Activated naive CD4-positive, alpha-beta T cell treated with anti-CD3 and anti-CD28 coated beads, Interleukin-2, amount 50 U/mL, for 72 hours (primary cell): ENCODE data around the gene HAL. TPM values are rescaled to one million over a fixed set of nuclear protein-coding genes. Genes with fewer than 3 reads are reported as not detected.

ENCODE experiments used
- ATAC-seq, 2 donors: fragments of 150-1000 bp; cut with Tn5 transposase; 2 replicates each; pipeline ENCODE4 v1.10.0; 2021; ENCODE audit warnings: mild to moderate bottlenecking in 2 of 2, moderate library complexity in 2 of 2
- DNase-seq, 2 donors: peaks; one replicate each; pipeline ENCODE4 v3.0.0; 2021 to 2022; ENCODE audit warnings: low spot score in 2 of 2
- H3K27ac Mint-ChIP-seq, 2 donors: one replicate each; pipeline ENCODE4 v1.8.0; 2022; ENCODE audit warnings: mild to moderate bottlenecking in 2 of 2, mixed read lengths in 2 of 2
- H3K36me3 Mint-ChIP-seq, 2 donors: one replicate each; pipeline ENCODE4 v1.8.0; 2022; ENCODE audit warnings: mixed read lengths in 2 of 2
- H3K9me3 Mint-ChIP-seq, 2 donors: one replicate each; pipeline ENCODE4 v1.8.0; 2022; ENCODE audit warnings: mixed read lengths in 2 of 2
- total RNA-seq, 2 donors: library from RNA; stranded (reverse); gene quantifications; one replicate each; pipeline ENCODE4 v1.2.3, GENCODE V29; 2022

HAL gene, protein sequence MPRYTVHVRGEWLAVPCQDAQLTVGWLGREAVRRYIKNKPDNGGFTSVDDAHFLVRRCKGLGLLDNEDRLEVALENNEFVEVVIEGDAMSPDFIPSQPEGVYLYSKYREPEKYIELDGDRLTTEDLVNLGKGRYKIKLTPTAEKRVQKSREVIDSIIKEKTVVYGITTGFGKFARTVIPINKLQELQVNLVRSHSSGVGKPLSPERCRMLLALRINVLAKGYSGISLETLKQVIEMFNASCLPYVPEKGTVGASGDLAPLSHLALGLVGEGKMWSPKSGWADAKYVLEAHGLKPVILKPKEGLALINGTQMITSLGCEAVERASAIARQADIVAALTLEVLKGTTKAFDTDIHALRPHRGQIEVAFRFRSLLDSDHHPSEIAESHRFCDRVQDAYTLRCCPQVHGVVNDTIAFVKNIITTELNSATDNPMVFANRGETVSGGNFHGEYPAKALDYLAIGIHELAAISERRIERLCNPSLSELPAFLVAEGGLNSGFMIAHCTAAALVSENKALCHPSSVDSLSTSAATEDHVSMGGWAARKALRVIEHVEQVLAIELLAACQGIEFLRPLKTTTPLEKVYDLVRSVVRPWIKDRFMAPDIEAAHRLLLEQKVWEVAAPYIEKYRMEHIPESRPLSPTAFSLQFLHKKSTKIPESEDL
- 1 to 10 TPM in 1 of 2 donors, under 1 TPM in 1; 0.39 to 1.2 TPM for total RNA-seq

DNA sequence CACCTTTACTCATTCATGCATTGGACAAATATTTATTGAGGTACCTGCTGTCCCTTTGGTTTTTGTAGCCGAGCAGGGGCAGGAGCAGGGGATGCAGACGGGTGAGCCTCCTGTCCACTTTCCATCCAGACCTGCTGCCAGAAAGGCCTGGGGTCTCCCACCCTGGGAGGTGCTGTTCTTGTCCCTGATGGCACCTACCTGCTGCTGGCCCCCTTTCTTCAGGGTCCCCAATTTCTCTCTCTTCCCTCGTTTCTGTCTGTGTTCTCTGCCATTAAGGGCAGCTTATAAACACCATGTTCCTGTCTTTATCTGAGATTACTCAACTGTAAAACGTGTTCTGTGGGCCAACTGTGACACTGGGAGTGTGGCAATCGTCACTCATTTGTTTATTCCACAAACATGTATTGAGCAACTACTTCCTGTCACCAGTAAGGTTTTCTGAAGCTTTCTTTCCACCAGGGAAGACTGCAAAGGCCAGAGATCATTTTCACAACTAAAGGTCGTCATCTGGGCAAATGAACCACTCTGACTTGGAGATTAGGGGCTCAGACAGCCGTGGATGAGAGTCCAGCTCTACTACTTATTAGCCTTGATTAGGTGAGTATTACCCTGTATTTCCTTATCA, at the start of gene HAL:
TSS of gene HAL (minus strand) at position 311 of the 625 bp plus-strand sequence. CDS start 434 bp downstream, outside the sequence.
- no peak for ATAC-seq
- Mint-ChIP-seq H3K9me3 (no peaks in the 10 kb centered on the region), H3K36me3 (no peaks in the 10 kb centered on the region), H3K27ac (no peak within 1 kb of the TSS)
- no peak for DNase-seq

DNA sequence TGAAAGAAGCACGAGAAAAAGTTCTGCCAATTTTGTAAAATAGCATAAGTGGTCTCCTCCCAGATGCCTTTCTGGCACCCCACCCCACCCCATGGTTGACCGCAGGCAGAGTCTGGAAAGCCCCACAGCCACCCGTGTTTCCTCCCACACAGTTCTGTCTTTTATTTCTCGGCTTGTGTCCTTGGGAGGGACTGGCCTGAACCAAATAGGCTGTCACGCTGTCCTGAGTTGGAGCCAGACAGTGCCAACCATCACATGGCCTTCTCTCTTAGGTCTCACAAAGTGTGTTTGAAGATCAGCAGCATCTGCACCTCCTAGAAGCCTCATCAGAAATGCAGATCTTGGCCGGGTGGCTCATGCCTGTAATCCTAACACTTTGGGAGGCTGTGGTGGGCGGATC, 49.4 kb upstream of the HAL start:
- DNase-seq (no peak), ATAC-seq (no peak)
- Mint-ChIP-seq H3K27ac (peak overlapping the region in 1 of 2 donors; percentile 92), H3K9me3 (peaks cover 0 to 12% of the 10 kb centered on the region in 2 donors), H3K36me3 (peaks cover 0 to 15% of the 10 kb centered on the region in 2 donors)

DNA sequence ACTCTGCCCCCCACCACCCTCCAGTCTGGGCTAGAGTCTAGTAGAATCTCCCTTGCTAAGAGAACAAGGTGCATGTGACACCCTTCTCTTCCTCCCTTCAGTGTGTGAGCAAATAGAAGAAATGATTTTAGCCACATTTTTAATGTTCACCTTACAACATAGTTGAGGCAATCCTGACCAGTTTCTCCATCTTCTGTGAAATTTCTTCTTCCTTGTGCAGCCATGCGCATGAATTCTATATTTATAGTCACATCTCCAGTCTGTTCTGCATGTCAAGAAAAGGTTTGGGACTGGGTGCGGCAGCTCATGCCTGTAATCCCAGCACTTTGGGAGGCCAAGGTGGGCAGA, 48.8 kb upstream of the HAL start:
- DNase-seq (no peak), ATAC-seq (no peak)
- peaks cover 0 to 7% of the 10 kb centered on the region in 2 donors for H3K9me3 Mint-ChIP-seq
- peak overlapping the region; percentile 15 to 46 for H3K27ac Mint-ChIP-seq
- H3K36me3 Mint-ChIP-seq, result peaks cover 0 to 10% of the 10 kb centered on the region in 2 donors

DNA sequence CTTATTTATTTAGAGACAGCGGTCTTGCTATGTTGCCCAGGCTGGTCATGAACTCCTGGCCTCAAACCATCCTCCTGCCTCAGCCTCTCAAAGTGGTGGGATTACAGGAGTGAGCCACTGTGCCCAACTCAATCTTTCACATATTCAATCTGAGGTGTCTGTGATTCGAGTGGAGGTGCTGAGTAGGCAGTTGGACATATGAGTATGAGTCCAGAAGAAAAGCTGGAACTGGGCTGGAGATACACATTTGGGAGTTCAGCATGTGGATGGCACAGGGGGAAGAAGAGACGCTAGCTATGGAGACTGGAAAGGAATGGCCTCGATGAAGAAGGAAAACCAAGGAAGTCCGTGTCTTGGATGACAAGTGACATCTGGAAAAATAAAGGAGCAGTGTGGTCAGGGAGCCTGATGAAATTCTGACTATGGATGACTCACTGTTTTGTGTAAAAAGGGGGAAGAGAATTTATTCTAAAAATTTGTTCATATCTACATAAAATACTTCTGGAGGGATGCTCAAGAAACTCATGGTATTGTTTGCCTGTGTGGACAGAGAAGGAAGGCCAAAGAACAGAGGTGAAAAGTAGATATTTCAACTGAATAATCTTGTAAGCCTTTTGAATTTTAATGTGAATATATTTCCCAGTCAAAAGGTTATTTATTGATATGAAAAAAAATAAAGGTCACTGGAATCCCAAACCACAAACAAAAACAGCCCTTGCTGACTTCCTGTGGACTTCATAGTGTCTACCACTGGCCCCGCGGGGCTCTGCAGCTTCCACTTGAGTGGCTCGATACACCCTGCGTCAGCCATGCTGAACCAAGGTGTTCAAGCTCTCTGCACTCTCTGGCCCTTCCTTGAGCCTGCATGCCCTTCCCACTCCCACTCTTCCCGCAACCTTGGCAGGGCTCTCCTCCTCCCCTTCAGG, 48.1 kb upstream of the HAL start:
- DNase-seq (no peak), ATAC-seq (no peak)
- Mint-ChIP-seq H3K36me3 (peaks cover 0 to 5% of the 10 kb centered on the region in 2 donors), H3K9me3 (peaks cover 0 to under 1% of the 10 kb centered on the region in 2 donors), H3K27ac (peak overlapping the region; percentile 15 to 19)

DNA sequence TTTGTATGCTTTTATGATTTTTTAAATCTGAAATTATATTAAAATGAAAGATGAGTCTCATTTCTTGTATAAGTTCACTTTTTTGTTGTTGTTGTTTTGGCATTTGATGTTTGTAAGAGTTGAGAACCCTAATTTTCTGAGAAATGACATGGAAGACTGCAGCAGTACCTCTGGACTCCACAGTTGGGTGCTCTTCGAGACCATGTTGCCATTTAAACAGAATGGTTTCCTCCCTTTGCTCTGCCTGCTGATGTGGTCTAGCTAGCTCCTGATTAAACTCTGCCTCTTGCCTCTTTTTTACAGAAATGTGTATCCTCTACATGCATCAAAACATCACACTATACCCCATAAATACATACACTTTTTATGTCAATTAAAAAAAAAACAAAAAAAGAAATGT, 45.0 kb upstream of the HAL start:
- no peak overlapping the region for H3K27ac Mint-ChIP-seq
- H3K9me3 Mint-ChIP-seq, result no peaks in the 10 kb centered on the region
- peaks cover 0 to 5% of the 10 kb centered on the region in 2 donors for H3K36me3 Mint-ChIP-seq
- DNase-seq, result no peak
- ATAC-seq, result no peak

DNA sequence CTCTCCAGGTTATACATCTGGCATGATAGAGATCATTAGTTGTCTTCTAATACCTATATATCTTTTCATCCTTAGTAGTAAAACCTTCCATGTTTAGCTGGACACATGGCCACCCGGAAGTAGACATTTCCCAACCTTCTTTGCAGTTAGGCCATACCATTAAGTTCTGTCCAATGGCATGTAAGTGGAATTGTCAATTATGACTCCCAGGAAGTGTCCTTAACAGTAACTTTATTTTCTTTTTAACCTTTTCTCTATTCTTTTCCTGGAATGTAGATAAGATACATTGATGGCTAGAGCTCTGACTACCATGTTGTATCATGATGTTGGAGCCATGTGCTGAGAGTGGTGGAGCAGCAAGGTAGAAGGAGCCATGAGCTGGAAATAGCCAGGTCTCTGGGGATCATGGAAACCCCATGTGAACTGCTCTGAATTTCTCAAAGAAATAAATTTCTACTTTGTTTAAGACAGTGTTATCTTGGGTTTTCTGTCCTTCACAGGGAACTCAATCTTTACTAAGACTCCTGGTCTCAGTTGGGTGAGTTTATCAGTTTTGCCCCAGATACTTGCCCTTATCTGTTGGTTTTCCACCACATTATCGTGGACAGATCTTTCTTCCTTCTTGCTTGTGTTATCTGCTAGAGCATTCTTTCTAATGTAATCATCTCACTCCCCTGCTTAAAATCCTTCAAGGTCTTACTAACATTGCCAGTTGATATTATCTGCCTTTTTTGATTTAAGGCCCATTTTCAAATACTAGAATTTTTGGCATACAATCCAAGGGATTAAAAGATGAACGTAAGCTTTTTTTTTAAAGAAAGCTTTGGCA, 44.4 kb upstream of the HAL start:
- no peak for ATAC-seq
- H3K9me3 Mint-ChIP-seq, result no peaks in the 10 kb centered on the region
- H3K36me3 Mint-ChIP-seq, result peaks cover 0 to 5% of the 10 kb centered on the region in 2 donors
- no peak overlapping the region for H3K27ac Mint-ChIP-seq
- DNase-seq, result no peak

DNA sequence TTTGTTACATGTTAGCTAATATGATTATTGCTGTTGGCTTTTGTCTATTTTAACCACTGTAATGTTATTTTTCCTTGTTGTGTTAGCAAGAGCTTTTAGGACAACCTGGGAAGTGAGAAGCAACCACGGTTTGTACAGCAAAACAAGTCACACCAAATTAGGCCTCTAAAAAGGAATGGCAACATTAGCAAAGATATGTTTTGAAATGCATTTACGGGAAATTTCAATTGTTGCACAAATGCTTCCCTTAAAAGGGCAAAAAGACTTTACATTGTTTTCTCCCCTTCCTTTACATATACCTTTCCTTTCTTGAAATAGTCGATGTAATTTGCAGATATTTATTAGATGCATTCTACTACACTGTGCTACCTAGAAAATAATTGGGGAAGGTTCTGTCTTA, 43.4 kb upstream of the HAL start:
- DNase-seq, result no peak
- Mint-ChIP-seq H3K27ac (no peak overlapping the region), H3K36me3 (no peaks in the 10 kb centered on the region), H3K9me3 (no peaks in the 10 kb centered on the region)
- ATAC-seq, result no peak

DNA sequence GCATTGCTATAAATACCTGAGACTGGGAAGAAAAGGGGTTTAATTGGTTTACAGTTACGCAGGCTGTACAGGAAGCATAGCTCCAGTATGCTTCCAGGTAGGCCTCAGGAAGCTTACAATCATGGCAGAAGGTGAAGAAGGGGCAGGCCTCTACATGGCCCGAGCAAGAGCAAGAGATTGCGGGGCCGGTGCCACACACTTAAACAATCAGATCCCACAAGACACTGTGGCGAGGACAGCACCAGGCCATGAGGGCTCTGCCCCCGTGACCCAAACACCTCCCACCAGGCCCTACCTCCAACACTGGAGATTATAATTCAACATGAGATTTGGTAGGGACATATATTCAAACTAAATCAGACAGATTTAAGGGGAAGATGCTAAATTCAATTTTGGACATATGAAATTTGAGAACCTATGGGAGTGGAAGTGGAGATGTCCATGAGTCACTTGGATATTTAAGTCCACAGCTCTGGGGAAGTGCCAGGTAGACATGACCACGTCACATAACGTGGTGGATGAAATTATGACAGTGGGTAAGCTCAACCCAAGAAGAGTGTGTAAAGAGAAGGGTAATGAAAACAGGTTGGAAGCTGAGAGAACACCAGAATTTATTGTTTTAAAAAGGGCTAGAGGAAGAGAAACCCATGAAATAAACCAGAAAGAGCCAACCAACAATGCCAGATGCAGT, 40.8 kb upstream of the HAL start:
- ATAC-seq, result no peak

DNA sequence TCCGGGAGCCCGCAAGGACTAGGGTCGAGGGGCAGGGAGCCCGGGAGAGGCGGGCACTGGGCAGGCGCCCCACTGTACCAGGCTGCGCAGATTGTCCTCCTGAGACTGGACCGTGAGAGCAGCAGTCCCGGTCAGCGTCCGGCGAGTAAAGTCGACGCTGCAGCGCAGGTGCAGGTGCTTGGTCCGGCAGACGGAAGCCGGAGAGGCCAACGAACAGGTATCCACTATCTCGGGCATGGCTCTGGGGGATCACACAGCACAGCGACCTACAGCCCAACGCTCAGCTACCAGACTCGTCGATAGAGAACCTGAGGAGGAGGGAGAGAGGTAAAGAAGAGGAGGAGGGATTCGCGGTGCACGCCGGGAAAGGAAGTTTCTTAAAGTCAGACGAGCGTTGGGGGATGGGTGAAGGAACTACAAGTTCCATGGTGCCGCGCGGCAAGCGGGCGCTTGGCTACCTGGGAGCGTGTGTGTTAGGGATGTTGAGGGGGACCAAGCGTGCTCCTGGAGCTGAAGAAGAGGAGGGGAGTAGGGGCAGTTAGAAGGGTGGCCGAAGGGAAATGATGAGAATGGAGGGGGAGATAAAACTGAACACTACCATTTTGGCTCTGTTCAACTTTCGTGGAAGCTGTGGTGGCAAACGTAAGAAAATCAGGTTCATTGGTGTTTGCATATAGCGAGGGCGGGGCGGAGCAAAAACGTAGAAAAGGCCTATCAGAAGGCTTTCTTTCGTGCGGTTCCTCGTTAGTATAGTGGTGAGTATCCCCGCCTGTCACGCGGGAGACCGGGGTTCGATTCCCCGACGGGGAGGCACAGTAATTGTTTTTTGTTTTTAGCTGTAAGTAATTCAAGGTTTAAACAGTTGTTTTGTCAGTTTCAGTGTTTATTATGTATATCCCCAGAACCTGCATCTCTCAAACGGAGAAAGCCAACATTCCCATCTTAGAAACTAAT, 39.4 kb upstream of the HAL start, which contains the start of gene LTA4H:
TSS of gene LTA4H (minus strand) at position 305 of the 954 bp plus-strand sequence. CDS start at position 237, 68 bp downstream.
- DNase-seq (peak; percentile 93 to 96), ATAC-seq (peak; percentile 95 to 96)
- H3K27ac Mint-ChIP-seq, result no peak within 1 kb of the TSS
- H3K9me3 Mint-ChIP-seq, result no peaks in the 10 kb centered on the region
- H3K36me3 Mint-ChIP-seq, result peaks cover 0 to 3% of the 10 kb centered on the region in 2 donors

More for the DNA sequence above, 40.8 kb upstream of the HAL start:
- no peak for DNase-seq
- no peaks in the 10 kb centered on the region for H3K36me3 Mint-ChIP-seq
- no peaks in the 10 kb centered on the region for H3K9me3 Mint-ChIP-seq
- H3K27ac Mint-ChIP-seq, result no peak overlapping the region

DNA sequence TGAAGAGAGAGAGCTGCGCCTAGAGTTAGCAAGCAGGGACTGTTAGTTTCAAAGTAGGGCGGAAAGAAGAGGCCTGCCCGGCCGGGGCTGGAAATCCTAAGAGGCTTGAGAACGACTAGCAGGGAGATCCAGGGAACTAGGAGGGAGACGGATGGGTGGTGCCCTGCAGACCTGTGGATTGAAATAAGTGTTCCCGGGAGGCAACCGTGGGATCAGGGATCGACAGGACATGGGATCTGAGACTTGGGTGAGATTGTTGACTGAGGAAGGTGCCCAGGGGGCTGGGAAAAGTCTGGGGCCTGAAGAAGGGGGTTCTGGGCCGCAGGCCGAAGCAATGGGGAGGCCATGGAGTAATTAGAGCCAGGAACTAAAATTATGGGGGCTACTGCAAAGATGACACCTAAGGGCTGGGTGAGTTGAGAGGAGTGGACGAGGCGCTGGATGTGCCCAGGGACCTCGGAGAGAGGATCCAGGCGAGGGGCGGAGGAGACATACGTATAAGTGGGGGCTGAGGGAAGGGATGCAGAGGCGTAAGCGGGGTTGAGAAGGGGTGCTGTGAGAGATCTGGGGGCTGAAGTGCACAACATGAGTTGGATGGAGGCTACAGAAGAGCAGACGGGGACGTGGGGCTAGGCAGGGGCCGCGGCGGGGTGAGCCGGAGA, 38.6 kb upstream of the HAL start:
- peak in 1 of 2 donors; percentile 17 for ATAC-seq
- peak in 1 of 2 donors; percentile 15 for DNase-seq
- peaks cover 0 to 7% of the 10 kb centered on the region in 2 donors for H3K36me3 Mint-ChIP-seq
- no peak overlapping the region for H3K27ac Mint-ChIP-seq
- H3K9me3 Mint-ChIP-seq, result no peaks in the 10 kb centered on the region

DNA sequence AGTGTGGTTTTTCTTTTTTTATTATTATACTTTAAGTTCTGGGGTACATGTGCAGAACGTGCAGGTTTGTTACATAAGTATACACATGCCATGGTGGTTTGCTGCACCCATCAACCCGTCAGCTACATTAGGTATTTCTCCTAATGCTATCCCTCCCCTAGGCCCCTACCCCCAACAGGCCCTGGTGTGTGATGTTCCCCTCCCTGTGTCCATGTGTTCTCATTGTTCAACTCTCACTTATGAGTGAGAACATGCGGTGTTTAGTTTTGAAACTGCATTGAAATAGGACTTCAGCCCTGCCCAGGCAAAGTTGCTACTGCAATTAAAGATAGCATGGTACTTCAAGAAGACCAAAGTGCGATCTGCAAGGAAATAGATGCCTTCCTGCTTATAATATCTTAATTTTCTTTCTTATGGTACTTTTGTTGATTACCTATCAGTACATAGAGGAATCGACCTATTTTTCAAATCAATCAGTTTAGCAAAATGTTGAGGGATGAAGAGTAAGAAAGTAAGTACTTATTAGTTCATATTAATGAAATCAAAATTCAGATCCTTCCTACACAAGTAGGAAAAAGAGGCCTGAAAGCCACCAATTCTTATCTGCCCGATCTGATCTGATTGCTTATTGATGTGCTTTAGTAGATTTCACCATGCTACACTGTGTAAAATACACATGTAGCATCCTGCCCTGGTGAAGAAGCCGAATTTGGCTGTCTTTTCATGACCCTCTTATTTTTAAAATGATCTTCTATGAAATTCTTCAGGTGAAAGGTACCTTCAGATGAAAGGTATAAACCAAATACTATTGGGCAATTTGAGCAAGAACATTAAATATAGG, 37.6 kb upstream of the HAL start:
- H3K36me3 Mint-ChIP-seq, result peaks cover 0 to 7% of the 10 kb centered on the region in 2 donors
- ATAC-seq, result no peak
- no peaks in the 10 kb centered on the region for H3K9me3 Mint-ChIP-seq
- no peak overlapping the region for H3K27ac Mint-ChIP-seq
- no peak for DNase-seq

DNA sequence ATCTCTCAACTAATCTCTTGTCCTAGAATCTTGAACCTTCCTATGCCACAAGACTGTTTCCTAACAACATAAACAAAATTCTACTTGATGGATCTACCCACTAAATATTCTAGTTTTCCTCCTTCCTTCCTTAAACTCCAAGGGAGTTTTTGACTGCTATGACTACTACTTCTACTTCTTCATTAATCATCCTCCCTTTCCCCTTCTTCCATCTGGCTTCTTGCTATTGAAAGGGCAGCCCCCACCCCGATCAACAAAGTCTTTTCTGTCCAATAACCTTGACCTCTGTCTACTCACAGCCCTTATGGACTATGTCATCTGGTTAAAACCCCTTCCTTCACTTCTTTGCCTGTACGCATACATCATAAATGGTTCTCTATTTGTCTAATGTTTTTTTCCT, 33.7 kb upstream of the HAL start:
- ATAC-seq, result no peak
- Mint-ChIP-seq H3K9me3 (no peaks in the 10 kb centered on the region), H3K36me3 (peaks cover 0 to 17% of the 10 kb centered on the region in 2 donors), H3K27ac (peak overlapping the region in 1 of 2 donors; percentile 0)
- DNase-seq, result no peak

DNA sequence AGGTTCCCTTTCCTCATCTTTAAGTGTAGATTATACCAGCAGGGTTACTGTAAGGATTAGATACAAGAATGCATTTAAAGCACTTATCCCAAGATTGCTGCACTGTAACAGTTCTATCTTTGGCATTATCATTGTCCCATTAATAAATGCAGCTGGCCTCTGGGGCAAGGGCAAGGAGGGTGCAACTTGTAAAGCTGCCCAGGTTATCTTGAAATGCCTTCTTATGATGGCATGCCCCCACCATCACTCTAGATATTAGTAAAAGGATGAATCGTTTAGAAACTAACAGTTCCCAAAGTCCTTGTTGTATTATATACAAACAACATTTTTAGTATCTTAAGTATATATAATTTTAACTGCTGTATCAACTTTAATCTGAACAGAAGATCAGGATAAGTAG, 32.4 kb upstream of the HAL start:
- H3K36me3 Mint-ChIP-seq, result peaks cover 0 to 17% of the 10 kb centered on the region in 2 donors
- DNase-seq, result no peak
- ATAC-seq, result no peak

More for the DNA sequence above, 32.4 kb upstream of the HAL start:
- Mint-ChIP-seq H3K27ac (no peak overlapping the region), H3K9me3 (no peaks in the 10 kb centered on the region)
